Uterus (tissue), 4 donors: ENCODE results near the gene GUSB. TPM values are rescaled to one million over a fixed set of nuclear protein-coding genes. Genes with fewer than 3 reads are reported as not detected.

ENCODE experiments used
- DNase-seq, 2 donors: peaks; one replicate each; pipeline ENCODE4 v3.0.0-alpha.2; 2019 to 2020
- H3K27ac ChIP-seq, 2 donors: fragments of 200-600 bp; sonication (generic); 1 replicate in 1 of 2; 2 replicates in 1 of 2; pipeline ENCODE4 v1.5.1; 2016 to 2018
- H3K27me3 ChIP-seq, 2 donors: fragments of 200-600 bp; sonication (generic); one replicate each; pipeline ENCODE4 v1.5.1; 2018 to 2019; ENCODE audit warnings: control low read depth in 1 of 2
- H3K36me3 ChIP-seq, 2 donors: fragments of 200-600 bp; sonication (generic); one replicate each; pipeline ENCODE4 v1.5.1; 2019; ENCODE audit warnings: control low read depth in 1 of 2
- H3K4me1 ChIP-seq, 2 donors: fragments of 200-600 bp; sonication (generic); one replicate each; pipeline ENCODE4 v1.5.1; 2018 to 2019; ENCODE audit warnings: control low read depth in 1 of 2
- H3K4me3 ChIP-seq, 2 donors: fragments of 200-600 bp; sonication (generic); 1 replicate in 1 of 2; 2 replicates in 1 of 2; pipeline ENCODE4 v1.5.1; 2018 to 2019; ENCODE audit warnings: mild to moderate bottlenecking in 1 of 2
- H3K9me3 ChIP-seq, 2 donors: fragments of 200-600 bp; sonication (generic); one replicate each; pipeline ENCODE4 v1.5.1; 2019; ENCODE audit warnings: control low read depth in 1 of 2
- POLR2A ChIP-seq, 2 donors: fragments of 450-650 bp; IDR thresholded peaks; one replicate each; pipeline ENCODE4 v1.6.1; 2016; ENCODE audit warnings: antibody characterized with exemption in 2 of 2, mild to moderate bottlenecking in 1 of 2, moderate library complexity in 1 of 2
- intact Hi-C: fragments of 100-400 bp; cut with DNase I; formaldehyde crosslinking; loops from one replicate; pipeline ENCODE4 v1.15.1; 2023; ENCODE audit warnings: low total_unique reads
- total RNA-seq, 4 donors: library from RNA; depleted of rRNA in 3 of 4; stranded (reverse); fragments of >200 nt in 3 of 4; gene quantifications; one replicate each; pipeline versions ENCODE4 v1.1.0 to v1.2.4, GENCODE V29; 2014 to 2023
- TF ChIP-seq, protein P1 (sequence below), 4 experiments: fragments of 200-600 bp in 2 of 4; fragments of 450-650 bp in 2 of 4; sonication (generic) in 2 of 4; IDR thresholded peaks; one replicate each; pipeline ENCODE4 v1.5.1; 2016 to 2019; ENCODE audit warnings: antibody characterized with exemption in 4 of 4, mild to moderate bottlenecking in 2 of 4, moderate library complexity in 1 of 4
- donor health status: DM: yes; HTN: yes; CAD: no.

The GUSB gene
- total RNA-seq, 4 donors from 2014 or later, result 8.2 to 48.9 (median 32.8) TPM

DNA sequence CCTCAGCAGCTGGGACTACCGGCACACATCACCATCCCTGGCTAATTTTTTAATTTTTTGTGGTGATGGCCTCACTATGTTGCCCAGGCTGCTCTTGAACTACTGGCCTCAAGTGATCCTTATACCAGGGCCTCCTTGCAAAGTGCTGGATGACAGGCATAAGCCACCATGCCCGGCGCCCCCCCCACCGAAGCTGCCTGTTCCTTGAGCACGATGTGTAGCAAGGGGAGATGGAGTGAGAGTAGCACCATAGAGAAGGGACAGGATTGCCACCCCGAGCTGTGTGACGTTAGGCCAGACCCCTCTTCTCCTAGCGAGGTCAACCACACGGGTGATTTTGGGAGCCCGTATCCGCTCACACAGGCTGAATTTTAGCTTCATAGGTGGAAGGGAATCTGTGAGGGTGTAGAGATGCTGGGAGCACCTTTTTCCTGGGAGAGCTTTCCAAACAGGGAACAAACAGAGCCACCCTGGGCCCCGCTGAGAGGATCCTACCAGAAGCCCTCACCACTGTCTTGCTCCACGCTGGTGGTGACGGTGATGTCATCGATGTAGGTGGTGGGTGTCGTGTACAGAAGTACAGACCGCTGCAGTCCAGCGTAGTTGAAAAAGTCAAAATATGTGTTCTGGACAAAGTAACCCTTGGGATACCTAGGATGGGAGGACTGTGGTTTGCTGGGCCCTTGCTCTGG, 3.0 kb downstream of the GUSB start:
- H3K36me3 ChIP-seq, result no peaks in the 10 kb centered on the region

DNA sequence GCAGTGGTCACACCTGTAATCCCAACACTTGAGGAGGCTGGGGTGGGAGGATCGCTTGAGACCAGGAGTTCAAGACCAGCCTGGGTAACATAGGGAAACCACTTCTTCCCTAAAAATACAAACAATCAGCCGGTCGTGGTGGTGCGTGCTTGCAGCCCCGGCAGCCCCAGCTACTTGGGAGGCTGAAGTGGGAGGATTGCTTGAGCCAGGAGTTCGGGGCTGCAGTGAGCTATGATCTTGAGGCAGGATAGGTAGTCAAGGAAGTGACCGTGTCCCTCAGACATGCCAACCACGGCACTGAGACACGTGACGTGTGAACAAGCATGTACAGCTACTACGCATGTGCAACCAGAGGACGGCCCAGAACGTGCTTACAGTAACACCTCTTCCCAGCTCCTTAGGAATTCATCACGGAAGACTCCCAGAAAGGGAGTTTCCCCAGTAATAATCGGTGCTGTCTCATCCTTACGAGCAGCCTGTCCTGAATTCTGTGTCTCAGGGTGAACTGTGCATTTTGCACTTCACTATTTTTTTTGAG, 5.3 kb downstream of the GUSB start:
- TF ChIP-seq, protein P1, sequence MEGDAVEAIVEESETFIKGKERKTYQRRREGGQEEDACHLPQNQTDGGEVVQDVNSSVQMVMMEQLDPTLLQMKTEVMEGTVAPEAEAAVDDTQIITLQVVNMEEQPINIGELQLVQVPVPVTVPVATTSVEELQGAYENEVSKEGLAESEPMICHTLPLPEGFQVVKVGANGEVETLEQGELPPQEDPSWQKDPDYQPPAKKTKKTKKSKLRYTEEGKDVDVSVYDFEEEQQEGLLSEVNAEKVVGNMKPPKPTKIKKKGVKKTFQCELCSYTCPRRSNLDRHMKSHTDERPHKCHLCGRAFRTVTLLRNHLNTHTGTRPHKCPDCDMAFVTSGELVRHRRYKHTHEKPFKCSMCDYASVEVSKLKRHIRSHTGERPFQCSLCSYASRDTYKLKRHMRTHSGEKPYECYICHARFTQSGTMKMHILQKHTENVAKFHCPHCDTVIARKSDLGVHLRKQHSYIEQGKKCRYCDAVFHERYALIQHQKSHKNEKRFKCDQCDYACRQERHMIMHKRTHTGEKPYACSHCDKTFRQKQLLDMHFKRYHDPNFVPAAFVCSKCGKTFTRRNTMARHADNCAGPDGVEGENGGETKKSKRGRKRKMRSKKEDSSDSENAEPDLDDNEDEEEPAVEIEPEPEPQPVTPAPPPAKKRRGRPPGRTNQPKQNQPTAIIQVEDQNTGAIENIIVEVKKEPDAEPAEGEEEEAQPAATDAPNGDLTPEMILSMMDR (IDR thresholded peaks at IDR 0.05), result no peak
- no peak for TF ChIP-seq POLR2A (IDR thresholded peaks at IDR 0.05)

More for the DNA sequence above, 3.0 kb downstream of the GUSB start:
- Histone ChIP-seq H3K4me1 (peaks cover 0 to 8% of the 10 kb centered on the region in 2 donors), H3K27ac (no peak overlapping the region), H3K4me3 (no peak overlapping the region), H3K9me3 (no peaks in the 10 kb centered on the region), H3K27me3 (no peaks in the 10 kb centered on the region)
- TF ChIP-seq POLR2A (IDR thresholded peaks at IDR 0.05), result no peak
- TF ChIP-seq, protein P1 (IDR thresholded peaks at IDR 0.05), result no peak
- intact Hi-C loops, result no loop called here
- no peak for DNase-seq

GRCh38 chr7:65975814-65976445, 6.1 kb downstream of the GUSB start:
- intact Hi-C loops, result no loop called here

More for the DNA sequence above, 5.3 kb downstream of the GUSB start:
- Histone ChIP-seq H3K4me1 (peaks cover 0 to 8% of the 10 kb centered on the region in 2 donors), H3K36me3 (no peaks in the 10 kb centered on the region), H3K9me3 (no peaks in the 10 kb centered on the region), H3K4me3 (no peak overlapping the region), H3K27ac (no peak overlapping the region), H3K27me3 (no peaks in the 10 kb centered on the region)
- intact Hi-C loops, result no loop called here
- DNase-seq, result no peak

GRCh38 chr7:65974876-65975275, 7.1 kb downstream of the GUSB start:
- no peaks in the 10 kb centered on the region for H3K4me1 ChIP-seq
- H3K27ac ChIP-seq, result no peak overlapping the region
- H3K27me3 ChIP-seq, result no peaks in the 10 kb centered on the region
- intact Hi-C loops, result no loop called here
- no peak overlapping the region for H3K4me3 ChIP-seq
- TF ChIP-seq, protein P1 (IDR thresholded peaks at IDR 0.05), result no peak
- no peak for TF ChIP-seq POLR2A (IDR thresholded peaks at IDR 0.05)
- no peak for DNase-seq
- H3K9me3 ChIP-seq, result no peaks in the 10 kb centered on the region
- no peaks in the 10 kb centered on the region for H3K36me3 ChIP-seq

More at GRCh38 chr7:65975814-65976445, 6.1 kb downstream of the GUSB start:
- DNase-seq, result no peak
- Histone ChIP-seq H3K4me3 (no peak overlapping the region), H3K27ac (no peak overlapping the region), H3K4me1 (peaks cover 0 to 7% of the 10 kb centered on the region in 2 donors), H3K36me3 (no peaks in the 10 kb centered on the region), H3K27me3 (no peaks in the 10 kb centered on the region), H3K9me3 (no peaks in the 10 kb centered on the region)
- no peak for TF ChIP-seq POLR2A (IDR thresholded peaks at IDR 0.05)
- TF ChIP-seq, protein P1 (IDR thresholded peaks at IDR 0.05), result no peak

DNA sequence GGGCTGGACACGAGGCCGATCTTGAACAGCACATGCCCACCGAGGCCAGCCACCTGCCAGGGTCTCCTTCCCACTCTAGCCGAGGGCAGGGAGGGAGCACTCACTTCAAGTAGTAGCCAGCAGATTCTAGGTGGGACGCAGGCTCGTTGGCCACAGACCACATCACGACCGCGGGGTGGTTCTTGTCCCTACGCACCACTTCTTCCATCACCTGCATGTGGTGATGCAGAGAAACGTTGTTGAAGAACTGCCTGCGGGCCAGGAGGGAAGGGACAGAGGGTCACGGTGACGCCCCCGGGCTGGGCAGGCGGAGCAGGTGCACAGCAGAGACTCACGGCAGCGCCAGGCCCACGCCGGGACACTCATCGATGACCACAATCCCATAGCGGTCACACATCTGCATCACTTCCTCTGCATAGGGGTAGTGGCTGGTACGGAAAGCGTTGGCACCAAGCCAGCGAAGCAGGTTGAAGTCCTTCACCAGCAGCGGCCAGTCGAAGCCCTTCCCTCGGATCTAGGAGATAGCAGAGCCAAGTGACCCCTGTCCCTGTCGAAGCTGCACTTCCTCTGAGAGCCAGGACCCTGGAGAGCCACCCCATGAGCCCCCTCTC, 7.7 kb downstream of the GUSB start:
- H3K36me3 ChIP-seq, result no peaks in the 10 kb centered on the region
- intact Hi-C loops, result no loop called here
- no peak overlapping the region for H3K4me3 ChIP-seq
- TF ChIP-seq, protein P1 (IDR thresholded peaks at IDR 0.05), result no peak
- no peak for TF ChIP-seq POLR2A (IDR thresholded peaks at IDR 0.05)
- H3K27me3 ChIP-seq, result no peaks in the 10 kb centered on the region
- no peaks in the 10 kb centered on the region for H3K4me1 ChIP-seq
- no peaks in the 10 kb centered on the region for H3K9me3 ChIP-seq
- H3K27ac ChIP-seq, result no peak overlapping the region
- DNase-seq, result no peak
